ENCODE results near the gene RNU7-1. TPM values are rescaled to one million over a fixed set of nuclear protein-coding genes. Genes with fewer than 3 reads are reported as not detected.

RNU7-1 gene
- polyA plus RNA-seq, 2 of the 4 experiments (the other 2 are of a cell fraction), result not detected

DNA sequence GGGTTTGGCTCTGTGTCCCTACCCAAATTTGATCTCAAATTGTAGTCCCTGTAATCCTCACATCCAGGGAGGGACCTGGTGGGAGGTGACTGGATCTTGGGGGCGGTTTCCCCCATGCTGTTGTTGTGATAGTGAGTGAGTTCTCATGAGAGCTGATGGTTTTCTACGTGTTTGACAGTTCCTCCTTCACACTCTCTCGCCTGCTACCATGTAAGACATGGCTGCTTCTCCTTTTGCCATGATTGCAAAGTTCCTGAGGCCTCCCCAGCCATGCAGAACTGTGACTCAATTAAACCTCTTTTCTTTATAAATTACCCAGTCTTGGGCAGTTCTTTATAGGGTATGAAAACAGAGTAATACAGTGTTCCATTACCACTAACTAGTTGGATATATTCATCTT, 49.3 kb upstream of the RNU7-1 start:
- ChIA-PET CTCF (interaction anchor here (0.6 to 9.5 kb wide), 7 partner anchors 10 to 65 kb away, joined by 3 to 399 read pairs (median 3); partner anchors contain the start of genes LRRC23, SPSB2 and TPI1), POLR2A (no interaction called here)
- no peak overlapping the region for H3K27ac ChIP-seq
- no peak overlapping the region for H3K4me3 ChIP-seq
- no peak for DNase-seq (ENCODE audit: low read depth in 1 of 2, low spot score in 1 of 2)
- FAIRE-seq, result no peak
- H3K4me2 ChIP-seq, result no peak overlapping the region
- ATAC-seq, result no peak
- WGBS (ENCODE audit: missing lambda C conversion rate), result 89% methylated on average over 3 of the region's 3 CpGs
- TF ChIP-seq BHLHE40 (IDR thresholded peaks at IDR 0.05; ENCODE audit: low read depth, low read length), result no peak
- no peak for TF ChIP-seq SMC3 (IDR thresholded peaks at IDR 0.05)
- TF ChIP-seq RAD21 (conservative IDR thresholded peaks at IDR 0.05 in 1 of 2, IDR thresholded peaks at IDR 0.05 in 1 of 2), result no peak
- TF ChIP-seq, protein P1, sequence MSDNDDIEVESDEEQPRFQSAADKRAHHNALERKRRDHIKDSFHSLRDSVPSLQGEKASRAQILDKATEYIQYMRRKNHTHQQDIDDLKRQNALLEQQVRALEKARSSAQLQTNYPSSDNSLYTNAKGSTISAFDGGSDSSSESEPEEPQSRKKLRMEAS (IDR thresholded peaks at IDR 0.05), result no peak
- TF ChIP-seq, protein P2, sequence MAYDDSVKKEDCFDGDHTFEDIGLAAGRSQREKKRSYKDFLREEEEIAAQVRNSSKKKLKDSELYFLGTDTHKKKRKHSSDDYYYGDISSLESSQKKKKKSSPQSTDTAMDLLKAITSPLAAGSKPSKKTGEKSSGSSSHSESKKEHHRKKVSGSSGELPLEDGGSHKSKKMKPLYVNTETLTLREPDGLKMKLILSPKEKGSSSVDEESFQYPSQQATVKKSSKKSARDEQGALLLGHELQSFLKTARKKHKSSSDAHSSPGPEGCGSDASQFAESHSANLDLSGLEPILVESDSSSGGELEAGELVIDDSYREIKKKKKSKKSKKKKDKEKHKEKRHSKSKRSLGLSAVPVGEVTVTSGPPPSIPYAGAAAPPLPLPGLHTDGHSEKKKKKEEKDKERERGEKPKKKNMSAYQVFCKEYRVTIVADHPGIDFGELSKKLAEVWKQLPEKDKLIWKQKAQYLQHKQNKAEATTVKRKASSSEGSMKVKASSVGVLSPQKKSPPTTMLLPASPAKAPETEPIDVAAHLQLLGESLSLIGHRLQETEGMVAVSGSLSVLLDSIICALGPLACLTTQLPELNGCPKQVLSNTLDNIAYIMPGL (CRISPR knock-in tag; IDR thresholded peaks at IDR 0.05; ENCODE audit: borderline replicate concordance), result no peak
- TF ChIP-seq CBX2 (IDR thresholded peaks at IDR 0.05; ENCODE audit: borderline replicate concordance, low read depth), result no peak
- no peak for TF ChIP-seq FOSL2 (IDR thresholded peaks at IDR 0.05)
- no peak for TF ChIP-seq FOSL2 (CRISPR knock-in tag; IDR thresholded peaks at IDR 0.05)
- TF ChIP-seq POLR2AphosphoS2 (conservative IDR thresholded peaks at IDR 0.05; ENCODE audit: low read length), result no peak
- TF ChIP-seq, protein P3, sequence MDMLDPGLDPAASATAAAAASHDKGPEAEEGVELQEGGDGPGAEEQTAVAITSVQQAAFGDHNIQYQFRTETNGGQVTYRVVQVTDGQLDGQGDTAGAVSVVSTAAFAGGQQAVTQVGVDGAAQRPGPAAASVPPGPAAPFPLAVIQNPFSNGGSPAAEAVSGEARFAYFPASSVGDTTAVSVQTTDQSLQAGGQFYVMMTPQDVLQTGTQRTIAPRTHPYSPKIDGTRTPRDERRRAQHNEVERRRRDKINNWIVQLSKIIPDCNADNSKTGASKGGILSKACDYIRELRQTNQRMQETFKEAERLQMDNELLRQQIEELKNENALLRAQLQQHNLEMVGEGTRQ (IDR thresholded peaks at IDR 0.05), result no peak
- TF ChIP-seq, protein P4, sequence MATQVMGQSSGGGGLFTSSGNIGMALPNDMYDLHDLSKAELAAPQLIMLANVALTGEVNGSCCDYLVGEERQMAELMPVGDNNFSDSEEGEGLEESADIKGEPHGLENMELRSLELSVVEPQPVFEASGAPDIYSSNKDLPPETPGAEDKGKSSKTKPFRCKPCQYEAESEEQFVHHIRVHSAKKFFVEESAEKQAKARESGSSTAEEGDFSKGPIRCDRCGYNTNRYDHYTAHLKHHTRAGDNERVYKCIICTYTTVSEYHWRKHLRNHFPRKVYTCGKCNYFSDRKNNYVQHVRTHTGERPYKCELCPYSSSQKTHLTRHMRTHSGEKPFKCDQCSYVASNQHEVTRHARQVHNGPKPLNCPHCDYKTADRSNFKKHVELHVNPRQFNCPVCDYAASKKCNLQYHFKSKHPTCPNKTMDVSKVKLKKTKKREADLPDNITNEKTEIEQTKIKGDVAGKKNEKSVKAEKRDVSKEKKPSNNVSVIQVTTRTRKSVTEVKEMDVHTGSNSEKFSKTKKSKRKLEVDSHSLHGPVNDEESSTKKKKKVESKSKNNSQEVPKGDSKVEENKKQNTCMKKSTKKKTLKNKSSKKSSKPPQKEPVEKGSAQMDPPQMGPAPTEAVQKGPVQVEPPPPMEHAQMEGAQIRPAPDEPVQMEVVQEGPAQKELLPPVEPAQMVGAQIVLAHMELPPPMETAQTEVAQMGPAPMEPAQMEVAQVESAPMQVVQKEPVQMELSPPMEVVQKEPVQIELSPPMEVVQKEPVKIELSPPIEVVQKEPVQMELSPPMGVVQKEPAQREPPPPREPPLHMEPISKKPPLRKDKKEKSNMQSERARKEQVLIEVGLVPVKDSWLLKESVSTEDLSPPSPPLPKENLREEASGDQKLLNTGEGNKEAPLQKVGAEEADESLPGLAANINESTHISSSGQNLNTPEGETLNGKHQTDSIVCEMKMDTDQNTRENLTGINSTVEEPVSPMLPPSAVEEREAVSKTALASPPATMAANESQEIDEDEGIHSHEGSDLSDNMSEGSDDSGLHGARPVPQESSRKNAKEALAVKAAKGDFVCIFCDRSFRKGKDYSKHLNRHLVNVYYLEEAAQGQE (IDR thresholded peaks at IDR 0.05), result no peak
- TF ChIP-seq, protein P5, sequence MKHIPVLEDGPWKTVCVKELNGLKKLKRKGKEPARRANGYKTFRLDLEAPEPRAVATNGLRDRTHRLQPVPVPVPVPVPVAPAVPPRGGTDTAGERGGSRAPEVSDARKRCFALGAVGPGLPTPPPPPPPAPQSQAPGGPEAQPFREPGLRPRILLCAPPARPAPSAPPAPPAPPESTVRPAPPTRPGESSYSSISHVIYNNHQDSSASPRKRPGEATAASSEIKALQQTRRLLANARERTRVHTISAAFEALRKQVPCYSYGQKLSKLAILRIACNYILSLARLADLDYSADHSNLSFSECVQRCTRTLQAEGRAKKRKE (CRISPR knock-in tag; IDR thresholded peaks at IDR 0.05; ENCODE audit: low read depth), result no peak
- TF ChIP-seq, protein P6, sequence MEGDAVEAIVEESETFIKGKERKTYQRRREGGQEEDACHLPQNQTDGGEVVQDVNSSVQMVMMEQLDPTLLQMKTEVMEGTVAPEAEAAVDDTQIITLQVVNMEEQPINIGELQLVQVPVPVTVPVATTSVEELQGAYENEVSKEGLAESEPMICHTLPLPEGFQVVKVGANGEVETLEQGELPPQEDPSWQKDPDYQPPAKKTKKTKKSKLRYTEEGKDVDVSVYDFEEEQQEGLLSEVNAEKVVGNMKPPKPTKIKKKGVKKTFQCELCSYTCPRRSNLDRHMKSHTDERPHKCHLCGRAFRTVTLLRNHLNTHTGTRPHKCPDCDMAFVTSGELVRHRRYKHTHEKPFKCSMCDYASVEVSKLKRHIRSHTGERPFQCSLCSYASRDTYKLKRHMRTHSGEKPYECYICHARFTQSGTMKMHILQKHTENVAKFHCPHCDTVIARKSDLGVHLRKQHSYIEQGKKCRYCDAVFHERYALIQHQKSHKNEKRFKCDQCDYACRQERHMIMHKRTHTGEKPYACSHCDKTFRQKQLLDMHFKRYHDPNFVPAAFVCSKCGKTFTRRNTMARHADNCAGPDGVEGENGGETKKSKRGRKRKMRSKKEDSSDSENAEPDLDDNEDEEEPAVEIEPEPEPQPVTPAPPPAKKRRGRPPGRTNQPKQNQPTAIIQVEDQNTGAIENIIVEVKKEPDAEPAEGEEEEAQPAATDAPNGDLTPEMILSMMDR (IDR thresholded peaks at IDR 0.05), result no peak
- no peak for TF ChIP-seq HDAC2 (IDR thresholded peaks at IDR 0.05)
- TF ChIP-seq NR3C1 (IDR thresholded peaks at IDR 0.05), result no peak
- no peak for TF ChIP-seq KDM5A (IDR thresholded peaks at IDR 0.05)
- peaks cover 15% of the 10 kb centered on the region for H3K4me1 ChIP-seq
- H3K9me3 ChIP-seq, result no peaks in the 10 kb centered on the region

DNA sequence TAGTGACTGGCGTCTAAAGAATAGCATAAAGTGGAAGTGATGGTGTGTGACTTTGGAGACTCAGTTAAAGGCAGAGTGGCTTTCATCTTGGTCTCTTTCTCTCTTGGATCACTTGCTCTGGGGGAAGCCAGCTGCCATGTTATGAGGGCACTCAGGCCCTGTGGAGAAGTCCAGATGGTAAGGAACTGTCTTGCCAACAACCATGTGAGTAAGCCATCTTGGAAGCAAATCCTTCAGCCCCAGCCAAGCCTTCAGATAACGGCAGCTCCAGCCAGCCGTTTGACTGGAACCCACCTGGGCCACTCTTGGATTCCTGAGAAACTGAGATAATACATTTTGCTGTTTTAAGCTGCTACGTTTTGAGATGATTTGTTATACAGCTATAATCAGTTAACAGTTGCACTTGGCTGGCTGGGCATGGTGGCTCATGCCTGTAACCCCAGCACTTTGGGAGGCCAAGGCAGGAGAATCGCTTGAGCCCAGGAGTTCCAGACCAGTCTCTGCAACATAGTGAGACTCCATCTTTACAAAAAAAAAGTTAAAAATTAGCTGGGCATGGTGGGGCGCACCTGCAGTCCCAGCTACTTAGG, 46.7 kb upstream of the RNU7-1 start:
- H3K27ac ChIP-seq, result no peak overlapping the region
- CTCF ChIA-PET, result interaction anchor here (1.6 to 22.2 kb wide), 2 partner anchors 26 to 28 kb away, joined by 10 to 232 read pairs; partner anchors contain the start of genes SPSB2 and TPI1
- POLR2A ChIA-PET, result no interaction called here
- DNase-seq (ENCODE audit: low read depth in 1 of 2, low spot score in 1 of 2) (no peak), ATAC-seq (no peak), FAIRE-seq (no peak)
- H3K4me3 ChIP-seq, result no peak overlapping the region
- H3K4me2 ChIP-seq, result no peak overlapping the region
- no peaks in the 10 kb centered on the region for H3K9me3 ChIP-seq
- 96% methylated on average over 6 of the region's 6 CpGs for WGBS (ENCODE audit: missing lambda C conversion rate)
- H3K4me1 ChIP-seq, result no peaks in the 10 kb centered on the region
- TF ChIP-seq NPAS2 (CRISPR knock-in tag; IDR thresholded peaks at IDR 0.05; ENCODE audit: borderline replicate concordance) (no peak), POLR2A (IDR thresholded peaks at IDR 0.05; ENCODE audit: low read length) (no peak)

All from A549 (cell line).